Astrocyte (in vitro differentiated cells and primary cell): Measurements from ENCODE around the gene TEX48. TPM values are rescaled to one million over a fixed set of nuclear protein-coding genes. Genes with fewer than 3 reads are reported as not detected.
A peak's percentile ranks its signal among the peaks of the same experiment; 100 is the strongest.

Experiments
- DNase-seq: peaks from one replicate; pipeline ENCODE4 v3.0.0-alpha.2; 2010; ENCODE audit warnings: low read depth
- FAIRE-seq: peaks from 2 replicates; lab custom pipeline; 2011; peaks lifted over from hg19 to GRCh38; lab: Jason Lieb, UNC
- H2AFZ ChIP-seq: 2 replicates; pipeline ENCODE4 v1.6.0; 2012; ENCODE audit warnings: low read depth, low read length, inconsistent platforms
- H3K27ac ChIP-seq: 2 replicates; pipeline ENCODE4 v1.5.1; 2011; ENCODE audit warnings: low read depth, low read length, inconsistent platforms
- H3K27me3 ChIP-seq: 2 replicates; pipeline ENCODE4 v1.6.0; 2011; ENCODE audit warnings: low read length, inconsistent platforms; ENCODE audit not compliant: insufficient read depth
- H3K36me3 ChIP-seq: 2 replicates; pipeline ENCODE4 v1.5.1; 2011; ENCODE audit warnings: low read length, inconsistent platforms; ENCODE audit not compliant: insufficient read depth
- H3K4me1 ChIP-seq: 2 replicates; pipeline ENCODE4 v1.5.1; 2011; ENCODE audit warnings: low read length, inconsistent platforms; ENCODE audit not compliant: insufficient read depth
- H3K4me2 ChIP-seq: 2 replicates; pipeline ENCODE4 v1.6.0; 2012; ENCODE audit warnings: low read length, inconsistent platforms
- H3K4me3 ChIP-seq: 2 replicates; pipeline ENCODE4 v1.5.1; 2011; ENCODE audit warnings: low read depth, mild to moderate bottlenecking, low read length, inconsistent platforms; ENCODE audit not compliant: insufficient read depth
- H3K79me2 ChIP-seq: 2 replicates; pipeline ENCODE4 v1.6.0; 2012; ENCODE audit warnings: mild to moderate bottlenecking, low read length, inconsistent platforms; ENCODE audit not compliant: insufficient read depth
- H3K9ac ChIP-seq: 2 replicates; pipeline ENCODE4 v1.6.0; 2012; ENCODE audit warnings: mild to moderate bottlenecking, low read length, inconsistent platforms
- H3K9me3 ChIP-seq: 2 replicates; pipeline ENCODE4 v1.5.1; 2012; ENCODE audit warnings: low read depth, mild to moderate bottlenecking, low read length, inconsistent platforms; ENCODE audit not compliant: insufficient read depth
- H4K20me1 ChIP-seq: 2 replicates; pipeline ENCODE4 v1.6.0; 2012; ENCODE audit warnings: low read length, inconsistent platforms; ENCODE audit not compliant: insufficient read depth
- H3K27ac Mint-ChIP-seq: one replicate; pipeline ENCODE4 v1.8.0; 2021; ENCODE audit warnings: mild to moderate bottlenecking, mixed read lengths; ENCODE audit not compliant: unreplicated experiment
- H3K27me3 Mint-ChIP-seq: one replicate; pipeline ENCODE4 v1.8.0; 2021; ENCODE audit warnings: low read depth, mixed read lengths; ENCODE audit not compliant: unreplicated experiment
- H3K36me3 Mint-ChIP-seq: one replicate; pipeline ENCODE4 v1.8.0; 2021; ENCODE audit warnings: low read depth, mixed read lengths; ENCODE audit not compliant: unreplicated experiment
- H3K4me1 Mint-ChIP-seq: one replicate; pipeline ENCODE4 v1.8.0; 2021; ENCODE audit warnings: low read depth, mixed read lengths; ENCODE audit not compliant: unreplicated experiment
- H3K4me3 Mint-ChIP-seq: one replicate; pipeline ENCODE4 v1.8.0; 2021; ENCODE audit warnings: mild to moderate bottlenecking, moderate library complexity, mixed read lengths; ENCODE audit not compliant: unreplicated experiment
- H3K9me3 Mint-ChIP-seq: one replicate; pipeline ENCODE4 v1.8.0; 2021; ENCODE audit warnings: mild to moderate bottlenecking, mixed read lengths; ENCODE audit not compliant: unreplicated experiment
- EZH2 ChIP-seq: IDR thresholded peaks from 2 replicates; pipeline ENCODE4 v1.6.1; 2012; ENCODE audit warnings: mild to moderate bottlenecking, low read length, inconsistent platforms; ENCODE audit not compliant: insufficient read depth
- total RNA-seq: library from RNA; stranded (reverse); gene quantifications from 2 replicates; pipeline ENCODE4 v1.2.1, GENCODE V29; 2021
- TF ChIP-seq, protein P1 (sequence below): IDR thresholded peaks from 2 replicates; pipeline ENCODE4 v1.5.1; 2011; ENCODE audit warnings: low read depth, mild to moderate bottlenecking, inconsistent platforms, low read length, moderate library complexity; ENCODE audit not compliant: insufficient read depth

TEX48 gene
- total RNA-seq, 1 donor from 2014 or later, result not detected

DNA sequence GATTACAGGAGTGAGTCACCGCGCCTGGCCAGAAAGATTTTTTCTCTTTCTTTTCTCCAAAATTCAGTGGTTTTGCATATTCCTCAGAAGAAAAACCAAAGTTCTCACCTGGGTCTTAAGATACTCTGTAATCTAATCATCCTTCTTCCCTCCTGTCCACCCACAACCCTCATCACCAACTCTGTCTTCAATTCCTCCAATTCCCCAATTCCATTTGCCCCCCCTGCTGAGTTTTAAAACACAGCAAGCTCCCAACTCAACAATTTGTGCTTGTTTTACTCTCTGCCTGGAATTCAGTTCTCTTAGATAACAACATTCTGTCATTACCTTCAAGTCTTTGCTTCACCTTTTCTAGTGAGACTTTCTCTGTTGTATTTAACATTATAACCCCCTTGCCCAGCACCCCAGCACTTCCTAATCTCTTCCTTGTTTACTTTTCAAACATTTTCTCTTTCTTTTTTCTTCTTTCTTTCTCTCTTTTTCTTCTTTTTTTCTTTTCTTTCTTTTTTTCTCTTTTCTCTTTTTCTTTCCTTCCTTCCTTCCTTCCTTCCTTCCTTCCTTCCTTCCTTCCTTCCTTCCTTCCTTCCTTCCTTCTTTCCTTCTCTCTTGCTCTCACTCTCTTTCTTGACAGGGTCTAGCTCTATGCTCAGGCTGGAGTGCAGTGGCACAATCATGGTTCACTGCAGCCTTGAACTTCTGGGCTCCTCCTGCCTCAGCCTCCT is 7.8 kb downstream of the TEX48 start:
- Histone ChIP-seq H3K9ac (no peak overlapping the region), H3K4me3 (no peak overlapping the region), H3K9me3 (no peaks in the 10 kb centered on the region), H3K4me2 (peak overlapping the region; percentile 11), H3K36me3 (no peaks in the 10 kb centered on the region), H3K27me3 (no peaks in the 10 kb centered on the region), H3K4me1 (peaks cover 22% of the 10 kb centered on the region), H2AFZ (no peak overlapping the region), H4K20me1 (no peaks in the 10 kb centered on the region), H3K27ac (no peak overlapping the region), H3K79me2 (no peaks in the 10 kb centered on the region)
- no peaks in the 10 kb centered on the region for H3K27me3 Mint-ChIP-seq
- H3K36me3 Mint-ChIP-seq, result no peaks in the 10 kb centered on the region
- peak overlapping the region; percentile 16 for H3K27ac Mint-ChIP-seq
- DNase-seq (peak; percentile 45), FAIRE-seq (no peak)
- TF ChIP-seq, protein P1, sequence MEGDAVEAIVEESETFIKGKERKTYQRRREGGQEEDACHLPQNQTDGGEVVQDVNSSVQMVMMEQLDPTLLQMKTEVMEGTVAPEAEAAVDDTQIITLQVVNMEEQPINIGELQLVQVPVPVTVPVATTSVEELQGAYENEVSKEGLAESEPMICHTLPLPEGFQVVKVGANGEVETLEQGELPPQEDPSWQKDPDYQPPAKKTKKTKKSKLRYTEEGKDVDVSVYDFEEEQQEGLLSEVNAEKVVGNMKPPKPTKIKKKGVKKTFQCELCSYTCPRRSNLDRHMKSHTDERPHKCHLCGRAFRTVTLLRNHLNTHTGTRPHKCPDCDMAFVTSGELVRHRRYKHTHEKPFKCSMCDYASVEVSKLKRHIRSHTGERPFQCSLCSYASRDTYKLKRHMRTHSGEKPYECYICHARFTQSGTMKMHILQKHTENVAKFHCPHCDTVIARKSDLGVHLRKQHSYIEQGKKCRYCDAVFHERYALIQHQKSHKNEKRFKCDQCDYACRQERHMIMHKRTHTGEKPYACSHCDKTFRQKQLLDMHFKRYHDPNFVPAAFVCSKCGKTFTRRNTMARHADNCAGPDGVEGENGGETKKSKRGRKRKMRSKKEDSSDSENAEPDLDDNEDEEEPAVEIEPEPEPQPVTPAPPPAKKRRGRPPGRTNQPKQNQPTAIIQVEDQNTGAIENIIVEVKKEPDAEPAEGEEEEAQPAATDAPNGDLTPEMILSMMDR, result no peak
- TF ChIP-seq EZH2, result no peak
- H3K9me3 Mint-ChIP-seq, result peaks cover 1% of the 10 kb centered on the region
- H3K4me1 Mint-ChIP-seq, result peaks cover 35% of the 10 kb centered on the region
- H3K4me3 Mint-ChIP-seq, result no peak overlapping the region

DNA sequence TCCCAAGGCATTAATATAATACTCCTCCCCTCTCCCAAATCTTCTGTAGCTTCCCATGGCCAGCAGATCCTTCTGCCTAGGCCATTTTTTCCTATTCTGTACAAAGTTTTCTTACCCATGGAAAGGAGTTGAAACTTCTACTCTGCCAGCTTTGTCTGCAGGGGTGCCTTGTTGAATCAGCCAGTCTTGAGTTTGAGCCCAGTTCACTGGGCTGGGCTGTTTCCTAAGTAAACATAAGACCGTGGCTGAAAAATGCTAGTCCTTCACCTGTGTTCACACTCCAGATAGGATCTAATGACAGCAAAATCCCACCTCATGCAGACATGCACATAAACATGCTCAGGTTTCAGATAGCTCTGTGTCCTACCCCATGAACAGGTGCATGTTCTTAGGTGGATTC is 10.4 kb downstream of the TEX48 start:
- Histone ChIP-seq H3K9ac (no peak overlapping the region), H3K27me3 (no peaks in the 10 kb centered on the region), H3K27ac (no peak overlapping the region), H3K4me2 (no peak overlapping the region), H3K79me2 (no peaks in the 10 kb centered on the region), H2AFZ (no peak overlapping the region), H3K4me3 (no peak overlapping the region), H3K36me3 (no peaks in the 10 kb centered on the region), H3K9me3 (no peaks in the 10 kb centered on the region), H3K4me1 (no peaks in the 10 kb centered on the region), H4K20me1 (no peaks in the 10 kb centered on the region)
- TF ChIP-seq, protein P1, result no peak
- TF ChIP-seq EZH2, result no peak
- Mint-ChIP-seq H3K9me3 (peaks cover 1% of the 10 kb centered on the region), H3K27me3 (no peaks in the 10 kb centered on the region), H3K36me3 (no peaks in the 10 kb centered on the region), H3K4me3 (no peak overlapping the region), H3K27ac (no peak overlapping the region), H3K4me1 (peaks cover 11% of the 10 kb centered on the region)
- FAIRE-seq (no peak), DNase-seq (no peak)

DNA sequence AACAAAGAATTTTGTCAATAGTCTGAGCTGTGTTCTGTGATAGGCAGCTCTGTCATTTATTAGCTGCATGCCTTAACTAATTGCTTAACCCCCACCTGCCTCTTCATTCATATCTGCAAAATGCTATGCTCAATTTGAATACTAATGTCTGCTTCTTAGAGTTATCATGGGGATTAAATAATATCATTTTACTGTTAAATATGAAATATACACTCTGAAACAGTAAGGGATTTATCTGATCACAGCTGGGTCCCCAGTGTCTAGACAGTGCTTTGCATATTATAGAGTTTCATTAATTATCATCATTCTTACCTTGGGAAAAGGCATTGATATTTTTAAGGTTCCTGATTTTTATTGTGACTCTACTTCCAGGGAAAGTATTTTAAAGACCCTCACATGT is 12.0 kb downstream of the TEX48 start:
- H3K4me3 ChIP-seq, result no peak overlapping the region
- H3K27me3 Mint-ChIP-seq, result no peaks in the 10 kb centered on the region
- H3K27me3 ChIP-seq, result no peaks in the 10 kb centered on the region
- H4K20me1 ChIP-seq, result no peaks in the 10 kb centered on the region
- FAIRE-seq, result no peak
- no peak overlapping the region for H3K27ac ChIP-seq
- H3K4me1 ChIP-seq, result no peaks in the 10 kb centered on the region
- no peak overlapping the region for H3K27ac Mint-ChIP-seq
- DNase-seq, result no peak
- no peaks in the 10 kb centered on the region for H3K79me2 ChIP-seq
- TF ChIP-seq, protein P1, result no peak
- no peak for TF ChIP-seq EZH2
- H3K36me3 Mint-ChIP-seq, result no peaks in the 10 kb centered on the region
- no peak overlapping the region for H3K9ac ChIP-seq
- H3K4me1 Mint-ChIP-seq, result peaks cover 6% of the 10 kb centered on the region
- no peaks in the 10 kb centered on the region for H3K9me3 Mint-ChIP-seq
- no peak overlapping the region for H2AFZ ChIP-seq
- no peaks in the 10 kb centered on the region for H3K9me3 ChIP-seq
- no peak overlapping the region for H3K4me3 Mint-ChIP-seq
- no peak overlapping the region for H3K4me2 ChIP-seq
- no peaks in the 10 kb centered on the region for H3K36me3 ChIP-seq
